Heart left ventricle (tissue), 16 donors: Measurements from ENCODE around the gene RPP40. TPM values are rescaled to one million over a fixed set of nuclear protein-coding genes. Genes with fewer than 3 reads are reported as not detected.

Source experiments
- ATAC-seq, 4 donors: fragments of 200-7000 bp; cut with Tn5 transposase; one replicate each; pipeline ENCODE4 v1.9.1; 2020 to 2022; ENCODE audit warnings: moderate library complexity in 4 of 4, mild to moderate bottlenecking in 3 of 4, moderate number of reproducible peaks in 1 of 4
- DNase-seq, 5 donors: peaks; one replicate each; pipeline ENCODE4 v3.0.0-alpha.2; 2020
- H3K27ac ChIP-seq, 12 donors: fragments of 200-600 bp; sonication (generic) in 4 of 12; one replicate each; pipeline versions ENCODE4 v1.5.0 to v1.8.0; 2016 to 2022; ENCODE audit warnings: mild to moderate bottlenecking in 2 of 12
- H3K27me3 ChIP-seq, 9 donors: fragments of 200-600 bp; sonication (generic) in 2 of 9; one replicate each; pipeline versions ENCODE4 v1.5.1 to v1.8.0; 2016 to 2022; ENCODE audit warnings: mild to moderate bottlenecking in 3 of 9
- H3K36me3 ChIP-seq, 9 donors: fragments of 200-600 bp; sonication (generic) in 2 of 9; one replicate each; pipeline versions ENCODE4 v1.5.0 to v1.8.0; 2018 to 2022; ENCODE audit warnings: mild to moderate bottlenecking in 2 of 9
- H3K4me1 ChIP-seq, 12 donors: fragments of 200-600 bp; sonication (generic) in 4 of 12; one replicate each; pipeline versions ENCODE4 v1.5.0 to v1.8.0; 2016 to 2022; ENCODE audit warnings: mild to moderate bottlenecking in 3 of 12
- H3K4me3 ChIP-seq, 12 donors: fragments of 200-600 bp; sonication (generic) in 4 of 12; one replicate each; pipeline versions ENCODE4 v1.5.0 to v1.8.0; 2017 to 2022; ENCODE audit warnings: mild to moderate bottlenecking in 9 of 12, moderate library complexity in 4 of 12
- H3K9me3 ChIP-seq, 12 donors: fragments of 200-600 bp; sonication (generic) in 4 of 12; one replicate each; pipeline versions ENCODE4 v1.5.0 to v1.8.0; 2016 to 2022; ENCODE audit warnings: mild to moderate bottlenecking in 1 of 12
- CTCF ChIP-seq, 12 donors: fragments of 200-600 bp; sonication (generic) in 4 of 12; IDR thresholded peaks; one replicate each; pipeline versions ENCODE4 v1.5.0 to v1.8.0; 2018 to 2022; ENCODE audit warnings: antibody characterized with exemption in 12 of 12, mild to moderate bottlenecking in 5 of 12
- POLR2A ChIP-seq, 2 donors: fragments of 450-650 bp; IDR thresholded peaks; one replicate each; pipeline ENCODE4 v1.6.1; 2017; ENCODE audit warnings: antibody characterized with exemption in 2 of 2, mild to moderate bottlenecking in 2 of 2, moderate library complexity in 2 of 2
- WGBS, 4 donors: extraction: QIAGEN DNeasy Blood & Tissue Kit in 2 of 4; methylation state at CpG; one replicate each; pipeline versions ENCODE4 v1.1.5 to v1.1.7; 2013 to 2018; 5-methylcytosine and 5-hydroxymethylcytosine counted together
- intact Hi-C, 10 donors: fragments of 100-400 bp; cut with DNase I; formaldehyde crosslinking; loops; one replicate each; pipeline versions ENCODE4 v1.11.1 to v1.14.2; 2022
- polyA plus RNA-seq, 2 donors: library from polyadenylated mRNA; stranded (reverse); fragments of 200-250 nt; gene quantifications; one replicate each; pipeline ENCODE4 v1.2.3, GENCODE V29; 2013
- total RNA-seq, 9 donors: library from RNA; depleted of rRNA in 2 of 9; stranded (reverse); fragments of >200 nt in 2 of 9; fragmentation: NEBNext Ultra II Directional in 3 of 9; extraction: Animal tissue kit (Norgen Biotek cat#: 25700) in 3 of 9; gene quantifications; one replicate each; pipeline versions ENCODE4 v1.1.0 to v1.2.4, GENCODE V29; 2016 to 2023
- donor health status: ischemic (EF 13 %, LVEDD 7.1; RV severe dilation, severe dysfunction).
- donor health status: healthy with polysubstance abuse.
- donor health status: DM: no; HTN: yes; CAD: no.
- donor health status: DM: no; HTN: no; CAD: no.
- donor health status: ischemic (EF 25% LVEDD 6.9; RV normal size, moderate dysfunction).
- donor health status: ischemic (EF 25% LVEDD 5.7; RV mildly dilated, moderate dysfunction).
- donor health status: healthy.
- donor health status: DM: yes; HTN: yes; CAD: no.
- donor health status: ischemic (EF 35%, LVEDD 5.7; RV mildly dilated, moderate dysfunction).
- donor health status: nonischemic (EF 11% LVEDD 7.7; RV severe dilation, severe dysfunction).
- donor health status: DM: yes; HTN: yes; CAD: no.
- donor health status: PGD.
- donor health status: ischemic (EF 29% LVEDD 5.4; RV normal size, mild dysfunction).
- donor health status: nonischemic (EF 23%, LVEDD 6.1; RV moderate dilation, normal function).

The RPP40 gene
- total and polyA plus RNA-seq, 11 donors: 1.8 to 13.7 (median 3.6) TPM

DNA sequence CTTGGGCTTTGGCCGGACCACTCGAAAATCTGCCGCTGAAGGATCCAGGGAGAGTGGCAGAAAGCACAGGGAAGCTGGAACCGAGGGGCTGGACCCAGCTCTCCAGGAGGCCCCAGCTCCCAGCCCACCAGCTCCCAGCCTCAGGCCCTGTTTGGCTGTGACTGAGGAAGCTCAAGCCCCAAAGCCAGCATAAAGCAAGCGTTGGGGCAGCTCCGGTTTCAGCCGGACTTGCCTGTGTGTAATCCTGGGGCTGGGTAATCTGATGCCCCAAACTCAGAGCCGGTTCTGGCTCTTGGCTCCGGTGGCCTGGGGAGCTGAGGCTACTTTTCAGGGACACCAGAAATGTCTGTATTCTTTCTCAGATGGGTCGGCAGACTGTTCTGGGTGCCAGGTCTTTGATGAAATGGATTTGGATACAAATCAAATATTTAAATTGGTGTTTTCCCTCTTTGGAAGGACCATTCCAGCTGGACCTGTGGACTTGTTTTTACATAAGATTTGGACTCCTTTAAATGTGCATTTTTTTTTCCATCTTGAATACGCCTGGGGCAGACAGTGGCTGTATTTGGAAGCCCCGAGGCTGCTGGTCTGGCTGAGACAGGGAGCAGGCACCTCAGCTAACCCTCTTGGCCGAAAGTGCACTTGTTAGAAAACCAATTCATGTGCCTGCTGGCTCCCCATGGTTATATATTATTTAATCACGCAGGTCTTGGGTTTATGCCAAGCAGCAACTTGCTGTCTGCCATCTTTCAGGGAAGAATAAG lies 29.7 kb downstream of the RPP40 start:
- WGBS, 4 donors: 33 to 44% (median 36%) methylated on average over 14 of the region's 14 CpGs
- TF ChIP-seq CTCF (IDR thresholded peaks at IDR 0.05) (no peak), POLR2A (IDR thresholded peaks at IDR 0.05) (no peak)
- Histone ChIP-seq H3K36me3 (no peaks in the 10 kb centered on the region), H3K9me3 (peaks cover 0 to 11% (median 2%) of the 10 kb centered on the region in 12 donors), H3K27me3 (no peaks in the 10 kb centered on the region), H3K4me1 (peaks cover 0 to 10% (median 2%) of the 10 kb centered on the region in 12 donors), H3K27ac (peak overlapping the region in 6 of 12 donors; percentile 6 to 62 (median 28)), H3K4me3 (peak overlapping the region in 1 of 12 donors; percentile 16)
- ATAC-seq (peak; percentile 53 to 66 (median 54)), DNase-seq (no peak)
- intact Hi-C loops: no loop called here

DNA sequence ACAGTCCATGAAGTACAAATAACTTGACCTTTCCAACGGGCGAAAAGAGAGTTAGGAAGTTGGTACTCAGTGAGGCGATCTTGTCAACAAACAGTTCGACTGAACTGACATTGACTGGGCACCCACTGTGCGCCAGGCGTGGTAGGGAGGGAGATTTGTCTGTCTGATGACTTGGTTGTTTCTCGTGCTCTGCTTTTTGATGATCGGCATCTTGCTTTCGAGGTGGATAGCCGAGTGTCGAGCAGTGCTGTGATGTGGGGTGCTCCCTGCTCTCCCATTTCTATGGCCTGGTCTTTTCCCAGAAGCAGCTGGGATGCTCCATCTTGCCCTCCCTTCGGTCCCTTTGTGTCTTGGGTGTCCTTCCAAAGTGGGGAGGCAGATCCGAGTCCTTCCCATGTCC lies 30.4 kb downstream of the RPP40 start:
- DNase-seq: no peak
- TF ChIP-seq POLR2A (IDR thresholded peaks at IDR 0.05) (no peak), CTCF (IDR thresholded peaks at IDR 0.05) (no peak)
- Histone ChIP-seq H3K4me1 (peaks cover 0 to 10% (median 2%) of the 10 kb centered on the region in 12 donors), H3K27ac (peak overlapping the region in 2 of 12 donors; percentile 26 to 62), H3K9me3 (peaks cover 0 to 6% (median 0%) of the 10 kb centered on the region in 12 donors), H3K4me3 (no peak overlapping the region), H3K27me3 (no peaks in the 10 kb centered on the region), H3K36me3 (no peaks in the 10 kb centered on the region)
- ATAC-seq: no peak
- WGBS, 4 donors: 86 to 92% (median 89%) methylated on average over 13 of the region's 13 CpGs
- intact Hi-C loops: no loop called here

DNA sequence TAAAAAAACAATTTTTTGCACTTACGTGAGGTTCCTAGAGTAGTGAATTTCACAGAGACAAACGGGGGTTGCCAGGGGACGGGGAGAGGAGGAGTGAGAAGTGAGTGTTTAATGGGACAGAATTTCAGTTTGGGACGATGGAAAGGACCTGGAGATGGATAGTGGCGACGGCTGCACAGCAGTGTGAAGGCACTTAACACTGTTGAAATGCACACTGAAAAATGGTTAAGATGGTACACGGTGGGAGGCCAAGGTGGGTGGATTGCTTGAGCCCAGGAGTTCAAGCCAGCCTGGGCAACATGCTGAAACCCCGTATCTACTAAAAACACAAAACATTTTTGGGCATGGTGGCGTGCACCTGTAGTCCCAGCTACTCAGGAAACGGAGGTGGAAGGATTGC lies 31.4 kb downstream of the RPP40 start:
- TF ChIP-seq CTCF (IDR thresholded peaks at IDR 0.05) (no peak), POLR2A (IDR thresholded peaks at IDR 0.05) (no peak)
- DNase-seq: no peak
- Histone ChIP-seq H3K27ac (no peak overlapping the region), H3K27me3 (no peaks in the 10 kb centered on the region), H3K9me3 (peaks cover 0 to 6% (median 0%) of the 10 kb centered on the region in 12 donors), H3K4me3 (no peak overlapping the region), H3K36me3 (no peaks in the 10 kb centered on the region), H3K4me1 (peaks cover 0 to 10% (median 2%) of the 10 kb centered on the region in 12 donors)
- no peak for ATAC-seq
- intact Hi-C loops: no loop called here
- WGBS, 4 donors: 82 to 89% (median 86%) methylated on average over 10 of the region's 10 CpGs

- TF ChIP-seq CTCF (IDR thresholded peaks at IDR 0.05): no peak
- no peak for TF ChIP-seq POLR2A (IDR thresholded peaks at IDR 0.05)
- no peak for ATAC-seq
- Histone ChIP-seq H3K27me3 (no peaks in the 10 kb centered on the region), H3K9me3 (peaks cover 0 to 3% (median 0%) of the 10 kb centered on the region in 12 donors), H3K4me3 (no peak overlapping the region), H3K4me1 (peaks cover 0 to 10% (median 2%) of the 10 kb centered on the region in 12 donors), H3K27ac (no peak overlapping the region), H3K36me3 (no peaks in the 10 kb centered on the region)
- WGBS, 4 donors: 76 to 86% (median 84%) methylated on average over 7 of the region's 7 CpGs
- no peak for DNase-seq
- intact Hi-C loops: no loop called here
These were observed 32.0 kb downstream of the RPP40 start for GRCh38 chr6:4971851-4972250.
